CD4-positive, alpha-beta T cell treated with Interleukin-4 for 4 hours (primary cell): ENCODE data around the gene ZNF174.
A peak's percentile ranks its signal among the peaks of the same experiment; 100 is the strongest.

ENCODE experiments used
- DNase-seq: peaks from one replicate; pipeline ENCODE4 v3.0.0-alpha.2; 2020

The ZNF174 gene

GRCh38 chr16:3400779-3401688 lies at the start of gene ZNF174, which contains the start of gene ZSCAN32:
TSS of gene ZNF174 (plus strand) at chr16:3401215. CDS start at chr16:3402005, 790 bp downstream.
TSS of gene ZSCAN32 (minus strand) at chr16:3401004. CDS start at chr16:3397557, 3,447 bp downstream.
- DNase-seq: peak; percentile 99

GRCh38 chr16:3355589-3355988 lies 45.4 kb upstream of the ZNF174 start, which contains the start of gene OR2C1:
TSS of gene OR2C1 (plus strand) at chr16:3355889. CDS start at chr16:3355941, 52 bp downstream.
- no peak for DNase-seq

GRCh38 chr16:3356118-3356517 lies 44.9 kb upstream of the ZNF174 start:
- DNase-seq: no peak

- no peak for DNase-seq
Measured at GRCh38 chr16:3358871-3359270, 42.1 kb upstream of the ZNF174 start.

- no peak for DNase-seq
Measured at GRCh38 chr16:3362931-3363330, 38.1 kb upstream of the ZNF174 start.

- no peak for DNase-seq
Measured at GRCh38 chr16:3363793-3364192, 37.2 kb upstream of the ZNF174 start.

- DNase-seq: peak; percentile 89
Measured at GRCh38 chr16:3364774-3365427, 36.1 kb upstream of the ZNF174 start.

GRCh38 chr16:3369073-3369472 lies 31.9 kb upstream of the ZNF174 start:
- DNase-seq: no peak

GRCh38 chr16:3375680-3376079 lies 25.3 kb upstream of the ZNF174 start:
- DNase-seq: no peak

GRCh38 chr16:3377917-3378316 lies 23.1 kb upstream of the ZNF174 start:
- DNase-seq: no peak

- DNase-seq: no peak
Measured at GRCh38 chr16:3383045-3383448, 18.0 kb upstream of the ZNF174 start.

- no peak for DNase-seq
Measured at GRCh38 chr16:3388325-3388724, 12.7 kb upstream of the ZNF174 start.

- no peak for DNase-seq
Measured at GRCh38 chr16:3389663-3390338, 11.2 kb upstream of the ZNF174 start.

GRCh38 chr16:3400446-3400778 lies 603 bp upstream of the ZNF174 start:
- no peak for DNase-seq

- no peak for DNase-seq
Measured at GRCh38 chr16:3401719-3402397, 843 bp downstream of the ZNF174 start.

- no peak for DNase-seq
Measured at GRCh38 chr16:3408561-3409197, 7.7 kb downstream of the ZNF174 start.

- DNase-seq: no peak
Measured at GRCh38 chr16:3413730-3414379, 12.8 kb downstream of the ZNF174 start.

- peak; percentile 26 for DNase-seq
Measured at GRCh38 chr16:3431779-3432219, 30.8 kb downstream of the ZNF174 start.

- no peak for DNase-seq
Measured at GRCh38 chr16:3434373-3434772, 33.4 kb downstream of the ZNF174 start.

- DNase-seq: no peak
Measured at GRCh38 chr16:3439637-3440036, 38.6 kb downstream of the ZNF174 start.
